Measurements from ENCODE around the gene PWWP3B.
"Not testable (repeated sequence)": the region's sequence is repeated elsewhere in the genome, so short reads cannot be mapped to it uniquely, and the experiment has no call there.

PWWP3B gene

DNA sequence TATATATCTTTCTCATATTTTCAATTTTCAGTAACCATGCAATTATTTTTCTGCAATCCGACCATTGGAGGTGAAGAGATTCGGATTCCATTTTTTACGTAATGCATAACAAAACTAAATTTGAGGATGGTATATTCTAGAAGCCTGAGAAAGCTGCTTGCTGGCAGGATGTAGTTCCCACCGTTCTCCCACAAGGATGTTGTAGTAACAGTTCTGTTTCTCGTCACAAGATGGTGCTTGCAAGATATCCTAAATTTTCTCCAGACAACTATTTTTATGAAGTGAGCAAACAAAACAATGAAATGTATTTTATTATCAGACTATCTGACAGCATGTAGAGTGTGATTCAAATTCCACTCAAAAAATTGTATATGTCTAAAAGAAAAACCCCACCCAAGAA is 10.7 kb downstream of the PWWP3B start:
- H3K4me3 ChIP-seq, result no peak overlapping the region
- no peak overlapping the region for H3K27ac ChIP-seq
- H4K20me1 ChIP-seq, result no peaks in the 10 kb centered on the region
- peaks cover 11% of the 10 kb centered on the region for H3K9me3 ChIP-seq
- peaks cover 71% of the 10 kb centered on the region for H3K27me3 ChIP-seq
- TF ChIP-seq Cebpa-rat (IDR thresholded peaks at IDR 0.05), result no peak
- no peak overlapping the region for H3K9ac ChIP-seq
- H3K4me2 ChIP-seq, result no peak overlapping the region
- H3K4me1 ChIP-seq, result no peaks in the 10 kb centered on the region
- no peaks in the 10 kb centered on the region for H3K36me3 ChIP-seq

DNA sequence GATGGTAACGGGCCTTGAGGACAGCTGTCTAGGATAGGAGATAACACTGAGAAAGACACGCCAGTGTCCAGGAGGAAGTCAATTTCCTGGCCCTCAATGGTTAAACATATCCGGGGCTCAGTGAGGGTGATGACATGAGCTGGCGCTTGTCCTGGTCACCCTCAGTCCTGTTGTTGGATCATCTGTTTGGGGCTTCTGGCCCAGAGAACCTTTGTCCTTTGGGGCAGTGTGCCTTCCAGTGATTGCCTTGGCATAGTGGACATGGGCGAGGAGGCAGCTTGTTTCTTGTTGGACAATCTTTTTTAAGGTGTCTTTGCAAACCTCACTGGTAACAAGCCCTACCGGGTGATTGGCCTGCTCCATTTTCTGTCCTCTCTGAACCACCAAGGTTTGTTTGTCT is 15.6 kb downstream of the PWWP3B start:
- not testable (repeated sequence) for H3K27ac ChIP-seq, H3K4me3 ChIP-seq, H4K20me1 ChIP-seq, H3K9ac ChIP-seq, H3K4me2 ChIP-seq, H3K36me3 ChIP-seq, H3K4me1 ChIP-seq
- H3K27me3 ChIP-seq, result peaks cover 93% of the 10 kb centered on the region
- peaks cover 11% of the 10 kb centered on the region for H3K9me3 ChIP-seq

DNA sequence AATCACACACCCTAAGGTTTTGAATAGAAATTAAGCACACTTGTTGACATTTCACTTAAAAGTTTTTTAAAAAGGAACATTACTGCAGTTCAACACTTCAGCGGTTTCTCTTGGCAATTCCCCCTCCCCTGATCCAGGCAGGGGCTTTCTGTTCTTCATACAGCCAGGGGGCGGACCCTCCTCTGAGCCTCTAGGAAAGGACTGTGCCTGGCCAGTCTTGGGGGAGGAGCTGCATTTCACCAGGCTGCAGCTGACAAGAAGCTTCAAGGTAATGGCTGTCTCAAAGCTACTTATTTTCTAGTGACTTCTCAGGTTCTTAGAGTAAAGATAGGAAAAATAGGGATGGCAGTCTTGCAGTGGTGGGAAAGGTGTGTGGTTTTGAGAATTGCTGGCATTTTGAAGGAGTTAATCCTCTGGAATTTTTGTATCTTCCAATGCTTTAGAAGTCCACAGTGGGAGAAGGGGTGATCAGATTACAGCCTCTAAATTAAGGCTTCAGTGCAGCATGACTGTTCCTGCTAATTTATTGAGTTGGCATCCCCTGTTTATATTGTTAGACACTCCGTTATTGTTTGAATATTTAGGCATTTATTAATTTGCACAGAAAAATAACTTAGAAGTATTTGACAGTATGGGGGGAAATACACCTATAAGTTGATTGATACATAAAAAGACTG is 33.5 kb downstream of the PWWP3B start:
- Histone ChIP-seq H3K27ac (no peak overlapping the region), H3K9me3 (no peaks in the 10 kb centered on the region), H3K4me2 (no peak overlapping the region), H3K27me3 (peaks cover 75% of the 10 kb centered on the region), H4K20me1 (no peaks in the 10 kb centered on the region; the same call in 1 of the 2 replicates), H3K4me3 (no peak overlapping the region), H3K9ac (no peak overlapping the region), H3K36me3 (no peaks in the 10 kb centered on the region), H3K4me1 (no peaks in the 10 kb centered on the region)
- no peak for TF ChIP-seq Cebpa-rat (IDR thresholded peaks at IDR 0.05)

DNA sequence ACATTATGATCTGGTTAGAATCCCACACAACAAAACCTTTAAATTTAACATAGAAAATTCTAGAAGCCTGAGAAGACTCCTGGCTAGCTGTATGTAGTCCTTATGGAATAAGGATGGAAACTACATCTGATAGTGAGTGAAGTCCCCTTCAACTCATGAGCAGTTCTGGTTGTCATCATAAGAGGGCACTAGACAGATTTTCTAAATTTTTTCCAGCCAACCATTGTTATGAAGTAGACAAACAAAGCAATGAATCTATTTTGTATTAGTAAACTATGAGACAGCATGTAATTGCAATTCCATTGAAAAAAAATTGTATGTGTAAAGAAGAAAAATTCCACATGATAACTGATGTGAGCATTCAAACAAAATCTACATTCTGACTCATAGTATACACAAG is 35.2 kb downstream of the PWWP3B start:
- Histone ChIP-seq H3K4me2 (no peak overlapping the region), H3K4me1 (no peaks in the 10 kb centered on the region), H3K9ac (no peak overlapping the region), H4K20me1 (no peaks in the 10 kb centered on the region; the same call in 1 of the 2 replicates), H3K36me3 (no peaks in the 10 kb centered on the region), H3K27me3 (peaks cover 79% of the 10 kb centered on the region), H3K4me3 (no peak overlapping the region), H3K27ac (no peak overlapping the region), H3K9me3 (no peaks in the 10 kb centered on the region)
- no peak for TF ChIP-seq Cebpa-rat (IDR thresholded peaks at IDR 0.05)

DNA sequence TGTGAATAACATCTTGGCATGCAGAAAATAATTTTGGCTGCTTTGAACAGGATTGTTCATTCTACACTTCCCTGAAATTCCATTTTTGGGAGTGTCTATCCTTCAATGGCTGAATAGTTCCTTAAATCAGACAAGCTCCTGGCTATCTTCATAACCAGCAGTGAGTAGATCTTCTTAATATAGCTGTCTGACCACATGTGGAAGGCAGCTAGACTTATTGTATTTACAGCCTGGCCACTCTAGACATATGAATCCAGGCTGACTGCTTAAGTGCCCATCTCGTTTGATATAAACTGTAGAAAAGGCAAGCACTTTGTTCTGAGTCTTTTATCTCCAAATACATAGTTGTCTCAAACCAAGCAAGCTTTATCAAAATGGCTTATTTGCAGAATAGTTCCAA is 40.0 kb downstream of the PWWP3B start:
- peaks cover 96% of the 10 kb centered on the region for H3K27me3 ChIP-seq

More for the DNA sequence above, 40.0 kb downstream of the PWWP3B start:
- TF ChIP-seq Cebpa-rat (IDR thresholded peaks at IDR 0.05), result no peak
- Histone ChIP-seq H3K4me2 (no peak overlapping the region), H4K20me1 (no peaks in the 10 kb centered on the region; the same call in 1 of the 2 replicates), H3K9me3 (peaks cover 22% of the 10 kb centered on the region), H3K4me3 (no peak overlapping the region), H3K9ac (no peak overlapping the region), H3K4me1 (no peaks in the 10 kb centered on the region), H3K27ac (no peak overlapping the region), H3K36me3 (no peaks in the 10 kb centered on the region)

Data from BLaER1 (cell line).